GM18858 (cell line): ENCODE results near the gene RPTOR.

Experiments used
- ATAC-seq: cut with Tn5 transposase; IDR thresholded peaks from one replicate; pipeline ENCODE4 v1.9.1; 2021; ENCODE audit not compliant: unreplicated experiment

Gene RPTOR

DNA sequence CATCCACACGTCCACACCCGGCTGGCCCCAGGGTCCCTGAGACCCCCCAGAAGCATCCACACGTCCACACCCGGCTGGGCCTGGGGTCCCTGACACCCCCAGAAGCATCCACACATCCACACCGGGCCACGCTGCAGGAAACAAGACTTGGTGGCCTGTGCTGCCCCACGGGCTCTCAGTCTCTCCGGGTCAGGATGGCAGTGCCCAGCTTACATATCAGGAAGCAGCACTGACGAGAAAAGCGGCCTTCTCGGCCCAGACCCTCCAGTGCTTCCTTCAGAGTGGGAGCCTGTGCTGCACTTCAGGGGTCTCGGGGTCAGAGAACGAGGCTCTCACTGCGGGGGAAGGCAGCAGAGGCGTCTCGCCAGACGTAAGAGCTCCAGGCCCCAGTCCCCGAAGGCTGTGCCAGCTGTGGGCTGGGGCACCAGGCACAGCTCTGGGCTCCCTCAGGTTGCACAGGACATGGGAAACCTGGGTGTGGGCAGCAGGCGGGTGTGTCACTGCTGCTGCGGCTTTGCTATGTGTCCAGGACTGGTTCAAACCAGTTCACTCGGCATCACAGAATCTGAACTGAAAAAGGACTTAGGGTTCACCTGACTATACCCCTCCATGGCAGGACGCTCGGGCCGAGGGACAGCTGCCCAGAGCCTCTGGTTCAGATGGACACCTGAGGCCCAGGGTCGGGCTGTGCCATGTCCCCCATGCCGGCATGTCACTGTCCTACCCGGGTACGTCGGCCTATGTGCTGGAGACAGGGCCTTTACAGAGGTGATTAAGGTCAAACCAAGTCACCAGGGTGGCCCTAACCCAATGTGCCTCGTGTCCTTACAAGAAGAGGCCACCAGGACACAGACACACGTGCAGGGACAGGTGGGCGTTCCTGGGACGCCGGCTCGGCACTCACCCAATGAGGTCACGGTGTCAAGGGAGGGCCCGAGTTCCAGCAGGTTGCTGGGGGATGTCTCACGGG lies 406.8 kb downstream of the RPTOR start:
- no peak for ATAC-seq

DNA sequence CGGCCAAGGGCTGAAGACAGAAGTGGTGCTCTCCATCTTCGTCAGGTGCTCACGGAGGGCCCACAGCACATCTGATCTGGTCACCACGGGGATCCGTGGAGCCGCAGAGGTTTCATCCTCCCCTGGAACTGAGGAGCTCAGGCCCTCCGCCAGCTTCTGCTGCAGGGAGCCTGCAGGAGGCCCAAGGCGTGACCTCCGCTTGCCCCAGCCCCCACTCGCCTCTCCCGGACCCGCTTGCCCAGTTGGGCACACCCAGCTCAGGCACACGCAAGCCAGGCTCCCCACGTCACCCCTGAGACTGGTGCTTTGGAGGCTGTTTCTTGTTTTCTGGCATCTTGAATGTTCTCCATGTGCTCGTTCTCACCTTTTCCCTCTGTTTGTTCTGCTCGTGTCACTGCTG lies 407.7 kb downstream of the RPTOR start:
- no peak for ATAC-seq

DNA sequence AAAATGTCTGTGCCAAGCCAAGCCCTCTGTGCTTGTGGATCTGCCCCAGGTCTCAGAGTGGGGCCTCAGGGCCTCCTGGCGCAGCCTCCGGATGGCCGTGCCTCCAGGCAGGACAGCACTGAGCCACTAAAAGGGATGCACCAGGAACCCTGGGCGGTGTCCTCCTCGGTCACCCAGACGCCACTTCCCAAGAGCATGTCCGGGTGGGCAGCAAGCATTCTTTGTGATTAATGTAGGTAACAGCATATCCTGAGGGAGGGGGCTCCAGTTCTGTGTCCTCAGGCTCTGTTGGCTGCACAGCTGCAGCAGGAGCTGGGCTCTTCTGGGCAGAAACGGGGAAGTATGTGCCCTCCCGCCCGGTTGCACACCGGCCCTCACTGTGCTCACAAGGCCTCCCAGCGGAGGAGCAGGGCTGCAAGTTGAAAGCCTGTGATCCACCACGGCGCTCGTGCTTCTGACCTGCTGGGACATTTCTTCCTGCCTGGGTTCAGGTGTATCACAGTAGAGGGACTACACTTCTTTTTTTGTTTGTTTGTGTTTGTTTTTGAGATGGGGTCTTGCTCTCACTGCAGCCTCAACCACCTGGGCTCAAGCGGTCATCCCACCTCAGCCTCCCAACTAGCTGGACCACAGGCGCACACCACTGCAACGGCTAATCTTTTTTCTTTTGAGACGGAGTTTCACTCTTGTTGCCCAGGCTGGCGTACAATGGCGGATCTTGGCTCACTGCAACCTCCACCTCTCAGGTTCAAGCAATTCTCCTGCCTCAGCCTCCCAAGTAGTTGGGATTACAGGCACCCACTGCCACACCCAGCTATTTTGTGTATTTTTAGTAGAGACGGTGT lies 409.1 kb downstream of the RPTOR start:
- ATAC-seq = no peak

DNA sequence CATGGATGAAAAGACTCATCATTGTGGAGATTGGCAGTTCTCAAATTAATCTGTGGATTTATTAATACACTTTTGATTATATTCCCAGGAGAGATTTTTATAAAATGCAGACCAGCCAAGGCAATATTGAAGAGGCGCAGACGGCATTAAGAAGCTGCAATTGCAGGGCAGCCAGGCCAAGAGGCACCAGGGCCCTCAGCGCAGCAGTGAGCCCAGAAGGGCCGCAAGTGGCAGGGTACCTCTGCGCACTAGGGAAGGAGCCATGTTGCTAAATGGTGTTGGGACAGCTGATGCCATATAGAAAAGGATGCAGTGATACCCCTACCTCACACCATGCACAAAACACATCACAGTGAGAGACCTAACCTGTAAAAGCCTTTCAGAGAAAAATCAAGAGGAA lies 410.4 kb downstream of the RPTOR start:
- no peak for ATAC-seq

DNA sequence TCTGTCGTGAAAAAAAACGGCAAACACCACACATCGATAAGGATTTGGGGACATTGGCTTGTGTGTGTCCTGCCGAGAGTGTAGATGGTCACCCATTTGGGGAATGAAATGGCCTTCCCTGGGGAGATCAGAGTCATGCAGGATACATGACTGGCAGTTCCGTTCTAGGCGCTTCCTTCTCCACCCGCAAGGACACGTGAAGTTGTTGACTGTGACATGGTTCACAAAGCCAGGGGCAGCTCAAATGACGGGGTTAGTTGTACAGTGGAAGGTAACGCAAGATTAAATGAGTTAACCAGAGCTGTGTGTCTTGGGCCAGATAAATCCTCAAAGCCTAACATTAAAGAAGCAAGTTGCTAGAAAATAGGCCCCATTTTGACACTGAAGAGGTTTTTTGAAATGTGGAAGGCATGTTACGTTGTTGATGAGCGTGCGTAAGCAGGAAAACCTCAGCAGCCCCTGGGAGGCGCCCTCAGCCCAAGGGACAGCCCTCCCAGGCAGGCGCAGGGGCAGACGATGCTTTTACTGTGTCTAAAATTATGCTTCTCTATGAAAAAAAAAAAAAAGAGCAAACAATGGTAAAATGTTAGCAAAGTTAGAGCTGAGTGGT lies 411.1 kb downstream of the RPTOR start:
- no peak for ATAC-seq

DNA sequence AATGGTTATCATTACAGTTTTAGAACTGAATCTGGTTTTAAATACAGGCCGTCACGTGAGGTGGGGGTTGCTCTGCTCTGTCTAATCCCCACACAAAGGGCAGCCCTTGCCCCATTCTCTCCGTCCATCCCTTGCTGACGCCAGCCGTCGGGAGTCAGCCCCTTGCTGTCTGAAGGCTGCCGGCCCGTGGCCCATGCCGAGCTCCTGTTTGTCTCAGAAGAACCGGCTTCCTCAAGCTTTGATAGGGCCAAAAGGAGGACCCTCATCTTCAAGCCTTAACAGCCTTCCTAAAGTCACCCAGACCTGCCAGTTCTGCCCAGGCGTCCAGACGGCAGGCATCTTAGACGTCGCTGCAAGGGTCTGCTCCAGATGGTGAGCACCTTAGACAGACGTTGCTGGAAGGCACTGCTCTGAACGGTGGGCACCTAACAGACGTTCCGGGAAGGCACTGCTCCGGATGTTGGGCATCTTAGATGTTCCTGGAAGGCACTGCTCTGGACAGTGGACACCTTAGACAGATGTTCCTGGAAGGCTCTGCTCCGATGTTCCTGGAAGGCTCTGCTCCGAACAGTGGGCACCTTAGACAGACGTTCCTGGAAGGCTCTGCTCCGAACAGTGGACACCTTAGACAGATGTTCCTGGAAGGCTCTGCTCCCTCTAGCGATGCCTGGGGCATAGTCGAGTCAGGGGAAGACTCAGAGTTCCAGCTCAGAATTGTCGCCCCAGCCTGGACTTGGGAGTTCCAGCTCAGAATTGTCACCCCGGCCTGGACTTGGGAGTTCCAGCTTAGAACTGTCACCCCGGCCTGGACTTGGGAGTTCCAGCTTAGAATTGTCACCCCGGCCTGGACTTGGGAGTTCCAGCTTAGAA lies 411.9 kb downstream of the RPTOR start:
- no peak for ATAC-seq

DNA sequence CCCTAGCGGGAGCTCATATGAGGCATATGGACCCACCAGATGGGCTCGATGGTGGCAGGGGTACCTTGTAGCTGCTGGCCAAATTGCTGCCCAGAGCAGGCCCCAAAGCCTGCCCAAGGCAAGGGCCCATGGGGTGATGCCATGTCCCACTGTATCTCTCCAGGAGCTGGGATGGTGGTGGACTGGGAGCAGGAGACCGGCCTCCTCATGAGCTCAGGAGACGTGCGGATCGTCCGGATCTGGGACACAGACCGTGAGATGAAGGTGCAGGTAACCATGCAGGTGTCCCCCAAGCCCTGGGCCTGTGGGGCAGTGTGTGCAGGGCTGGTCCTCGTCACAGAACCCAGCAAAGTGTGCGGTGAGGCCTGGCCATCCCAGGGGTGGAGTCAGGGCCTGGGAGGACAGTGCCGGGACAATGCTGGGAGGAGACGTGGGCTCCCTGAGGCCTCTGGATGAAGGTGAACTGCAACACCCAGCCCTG lies 412.9 kb downstream of the RPTOR start:
- ATAC-seq = no peak

DNA sequence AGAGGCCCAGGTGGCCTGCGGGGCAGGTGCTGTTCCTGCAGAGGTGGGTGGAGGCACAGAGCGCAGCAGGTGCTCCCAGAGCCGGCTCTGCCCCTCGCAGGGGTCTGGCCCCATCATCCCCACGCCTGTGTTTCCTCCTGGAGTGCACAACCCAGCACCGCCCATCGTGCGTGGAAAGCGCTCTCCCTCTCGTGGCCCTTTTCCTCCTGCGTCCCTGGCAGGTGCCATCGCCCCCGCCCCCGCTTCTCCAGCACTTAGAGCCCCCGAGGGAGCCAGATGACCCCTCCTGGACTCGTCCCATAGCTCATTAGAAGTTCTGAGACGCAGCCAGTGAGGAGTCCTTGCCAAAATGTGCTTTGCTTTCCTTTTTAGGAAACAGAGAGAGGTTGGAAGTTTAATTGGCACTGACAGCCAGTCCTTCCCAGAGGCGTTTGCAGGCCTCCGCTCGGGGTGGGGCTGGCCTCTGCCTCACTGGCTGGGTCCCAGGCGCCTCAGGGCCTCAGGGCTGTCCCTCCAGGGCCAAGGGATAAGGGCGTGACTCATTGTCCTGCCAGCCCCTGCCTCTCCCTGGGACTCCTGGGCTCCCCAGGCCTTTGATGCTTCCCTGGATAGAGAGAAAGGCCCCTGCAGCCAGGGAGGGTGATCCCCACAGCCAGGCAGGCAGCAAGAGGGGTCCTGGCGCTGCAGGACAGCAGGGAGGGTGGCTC lies 414.8 kb downstream of the RPTOR start:
- no peak for ATAC-seq

DNA sequence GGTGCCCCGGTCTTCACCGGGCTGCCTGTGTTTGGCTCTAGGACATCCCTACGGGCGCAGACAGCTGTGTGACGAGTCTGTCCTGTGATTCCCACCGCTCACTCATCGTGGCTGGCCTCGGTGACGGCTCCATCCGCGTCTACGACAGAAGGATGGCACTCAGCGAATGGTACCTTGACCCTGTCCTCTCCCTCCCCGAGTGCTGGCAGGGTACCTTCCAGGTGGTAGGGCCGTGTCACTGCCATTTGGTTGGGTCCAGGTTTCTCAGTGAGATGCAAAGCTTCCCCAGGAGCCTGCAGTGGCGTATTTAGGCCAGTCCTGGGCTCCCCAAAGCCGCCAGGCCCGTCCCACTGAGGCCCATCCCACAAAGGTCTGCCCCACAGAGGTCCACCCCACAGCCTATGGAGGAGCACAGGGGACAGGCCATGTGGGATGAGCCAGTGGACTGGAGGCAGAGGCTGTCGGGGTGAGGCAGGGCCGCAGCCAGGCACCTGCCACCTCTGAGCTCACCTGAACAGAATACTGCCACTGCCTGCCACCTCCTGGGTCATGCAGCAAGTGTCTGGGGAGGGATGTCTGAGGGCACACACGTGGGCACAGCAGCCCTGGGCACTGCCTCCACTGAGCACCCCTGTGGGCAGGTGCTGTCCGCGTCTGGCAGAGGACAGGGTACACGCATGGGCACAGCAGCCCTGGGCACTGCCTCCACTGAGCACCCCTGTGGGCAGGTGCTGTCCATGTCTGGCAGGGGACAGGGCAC lies 415.6 kb downstream of the RPTOR start:
- no peak for ATAC-seq

DNA sequence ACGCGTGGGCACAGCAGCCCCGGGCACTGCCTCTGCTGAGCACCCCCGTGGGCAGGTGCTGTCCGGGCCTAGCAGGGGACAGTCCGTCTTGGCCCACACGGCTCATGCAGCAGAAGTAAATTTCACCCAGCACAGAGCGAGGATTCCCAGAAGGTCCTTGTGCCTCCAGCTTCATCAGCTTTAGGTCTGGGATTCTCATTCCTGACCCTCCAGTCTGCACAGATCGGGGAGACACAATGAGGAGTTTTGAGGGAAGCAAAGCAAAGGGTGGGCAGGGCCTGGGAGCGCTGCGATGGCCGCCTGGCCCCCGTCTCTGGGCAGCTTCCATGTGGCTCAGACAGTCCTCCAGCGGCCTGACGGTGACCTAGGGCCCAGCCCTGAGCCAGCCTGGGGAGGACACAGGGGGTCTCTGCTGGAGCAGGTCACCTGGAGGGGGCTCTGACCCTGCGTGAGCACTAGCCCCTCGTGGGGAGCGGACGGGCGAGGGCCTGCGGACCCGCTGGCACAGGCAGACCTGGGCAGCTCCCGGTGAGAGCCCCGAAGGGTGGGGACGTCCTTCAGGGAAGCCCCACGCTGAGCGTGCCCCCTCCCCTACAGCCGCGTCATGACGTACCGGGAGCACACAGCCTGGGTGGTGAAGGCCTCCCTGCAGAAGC lies 416.3 kb downstream of the RPTOR start:
- ATAC-seq = no peak

DNA sequence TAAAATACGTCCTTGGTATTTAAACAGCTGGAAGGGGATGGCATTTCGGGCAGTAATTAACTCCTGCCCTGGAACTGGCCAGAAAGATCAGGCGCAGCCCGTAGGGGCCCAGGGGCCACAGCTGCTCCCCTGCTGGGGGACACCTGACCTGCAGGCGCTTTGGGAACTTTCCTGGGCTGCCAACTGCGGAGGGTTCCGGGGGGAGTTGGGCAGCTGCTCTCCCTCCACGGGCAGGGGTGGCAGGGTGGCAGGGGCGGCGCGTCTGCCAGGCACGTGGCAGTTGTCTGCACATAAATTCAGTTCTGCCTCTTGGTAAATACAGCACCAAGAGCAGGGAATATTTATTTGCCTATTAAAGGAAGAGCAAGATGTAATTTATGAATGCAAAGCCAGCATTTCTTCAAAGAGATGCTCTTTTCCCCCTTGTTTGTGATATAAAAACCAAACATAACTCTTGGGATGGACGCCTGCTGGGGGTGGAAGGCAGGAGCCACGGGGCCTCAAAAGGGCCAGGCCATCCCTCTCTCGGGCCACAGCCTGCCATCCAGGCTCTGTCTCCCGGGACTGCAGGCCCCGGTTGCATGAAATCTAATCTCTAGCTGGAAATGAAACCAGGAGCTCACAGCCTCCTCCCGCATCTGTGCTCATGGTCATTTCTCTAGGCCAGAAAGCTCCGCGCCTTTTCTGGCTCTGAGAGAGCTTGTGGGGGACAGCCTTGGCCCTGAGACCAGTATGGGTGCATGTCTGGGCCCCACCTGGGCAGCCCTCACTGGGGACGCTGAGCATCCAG lies 417.1 kb downstream of the RPTOR start:
- no peak for ATAC-seq

DNA sequence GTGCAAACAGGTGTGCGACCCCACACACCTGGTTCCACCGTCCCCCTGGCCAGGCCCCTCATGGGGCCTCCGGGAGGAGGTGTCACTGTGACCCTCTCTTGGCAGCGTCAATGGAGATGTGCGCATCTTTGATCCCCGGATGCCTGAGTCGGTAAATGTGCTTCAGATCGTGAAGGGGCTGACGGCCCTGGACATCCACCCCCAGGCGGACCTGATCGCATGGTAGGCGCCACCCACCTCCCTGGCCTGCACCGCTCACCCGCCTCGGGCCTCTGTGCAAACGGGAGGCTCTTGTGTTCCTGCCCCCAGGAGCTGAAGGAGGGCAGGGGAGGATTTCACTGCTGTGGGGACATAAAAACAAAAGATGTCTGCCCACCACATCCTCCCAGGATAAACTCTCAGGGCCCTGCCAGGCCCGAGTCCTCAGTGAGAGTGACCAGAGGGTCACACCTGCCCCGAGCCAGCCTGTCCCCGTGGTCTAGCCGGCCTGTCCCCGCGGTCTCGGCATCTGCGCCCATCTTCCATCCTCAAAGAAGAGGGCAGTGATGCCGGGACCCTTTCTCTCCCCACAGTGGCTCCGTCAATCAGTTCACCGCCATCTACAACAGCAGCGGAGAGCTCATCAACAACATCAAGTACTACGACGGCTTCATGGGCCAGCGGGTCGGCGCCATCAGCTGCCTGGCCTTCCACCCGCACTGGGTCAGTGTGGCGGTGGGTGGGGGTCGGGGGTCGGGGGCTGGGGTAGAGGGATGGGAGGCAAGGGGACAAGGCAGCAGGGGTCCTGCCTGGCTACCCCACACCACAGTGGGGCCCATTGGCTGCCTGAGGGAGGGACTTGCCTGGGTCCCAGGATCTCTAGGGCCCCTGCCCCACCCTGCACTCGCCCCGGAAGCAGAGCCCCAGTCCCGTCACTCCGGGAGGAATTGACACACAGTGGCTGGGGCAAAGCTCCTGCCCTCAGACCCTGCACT lies 418.0 kb downstream of the RPTOR start:
- ATAC-seq = no peak

DNA sequence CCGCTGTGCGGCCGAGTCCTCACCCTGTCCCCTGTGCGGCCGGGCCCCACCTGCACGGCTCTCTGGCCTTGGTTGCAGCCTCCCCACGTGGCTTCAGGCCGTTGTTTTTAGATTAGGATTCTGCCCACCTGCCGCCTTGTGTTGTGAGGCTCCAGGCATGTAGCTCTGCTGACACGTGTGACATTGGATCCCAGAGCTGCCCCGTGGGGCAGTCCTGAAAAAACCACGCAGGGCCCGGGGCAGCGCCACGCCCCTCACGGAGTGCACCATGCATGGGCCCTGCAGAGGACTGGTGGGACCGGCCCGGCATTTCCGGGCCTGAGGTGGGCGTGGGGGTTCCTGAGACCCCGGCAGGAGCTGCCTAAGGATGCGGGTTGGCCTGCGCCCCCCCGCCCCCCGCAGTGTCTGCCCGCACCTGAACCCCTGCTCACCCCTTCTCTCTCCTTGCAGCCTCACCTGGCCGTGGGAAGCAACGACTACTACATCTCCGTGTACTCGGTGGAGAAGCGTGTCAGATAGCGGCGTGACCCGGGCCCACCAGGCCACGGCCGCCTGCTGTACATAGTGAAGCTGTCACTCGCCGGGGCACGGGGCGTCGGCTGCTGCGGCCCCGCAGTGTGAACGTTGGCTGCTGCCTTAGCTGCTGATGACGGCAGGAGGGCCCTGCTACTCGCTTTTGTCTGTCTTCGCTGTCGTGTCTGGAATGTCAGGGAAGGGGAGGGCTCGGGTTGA lies 419.3 kb downstream of the RPTOR start:
- ATAC-seq = no peak

DNA sequence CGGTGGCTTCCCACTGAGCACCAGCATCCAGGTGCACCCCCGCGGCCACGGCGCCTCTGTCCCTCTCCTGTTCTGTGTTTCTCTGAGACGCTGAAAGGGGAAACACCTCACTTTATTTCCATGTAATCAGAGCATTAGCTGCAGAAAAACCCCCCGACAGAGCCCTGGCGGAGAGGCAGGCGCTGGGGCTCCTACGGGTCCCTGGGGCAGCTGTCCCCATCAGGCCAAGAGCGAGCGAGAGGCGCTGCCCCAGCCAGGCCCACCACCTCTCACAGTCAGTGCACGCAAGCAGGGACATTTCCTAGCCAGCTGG lies 419.9 kb downstream of the RPTOR start:
- ATAC-seq = no peak

DNA sequence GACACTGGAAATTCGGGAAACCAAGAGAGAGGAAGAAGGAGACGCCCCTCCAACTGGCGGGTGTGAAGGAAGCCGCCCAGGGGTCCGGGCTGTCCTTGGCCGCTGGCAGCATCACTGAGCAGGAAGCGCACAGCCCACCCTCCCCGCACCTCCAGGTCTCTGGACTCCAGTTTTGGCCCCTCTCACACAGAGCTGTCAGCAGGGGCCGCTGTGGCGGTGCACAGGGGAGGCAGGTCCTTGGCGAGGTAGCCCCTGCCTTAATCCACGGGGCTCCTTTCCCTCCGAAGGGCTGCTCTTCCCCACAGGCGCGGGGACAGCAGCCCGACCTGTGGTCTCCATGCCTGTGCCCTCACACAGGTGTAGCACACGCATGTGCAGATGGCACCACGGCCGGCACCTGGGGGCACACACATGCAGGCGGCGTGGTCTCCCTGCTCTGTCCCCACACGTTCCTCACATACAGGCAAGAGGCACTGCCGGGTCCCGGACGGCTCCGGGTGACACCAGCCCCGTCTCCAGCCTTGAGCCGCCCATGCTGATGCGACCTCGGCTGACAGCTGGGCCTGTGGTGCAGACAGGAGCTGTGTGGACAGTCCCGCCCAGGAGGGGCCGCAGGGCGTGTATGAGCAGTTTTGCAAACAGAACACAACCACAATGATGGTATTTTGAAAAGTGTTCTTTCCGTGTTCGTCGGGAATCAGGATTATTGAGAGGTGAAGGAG lies 420.4 kb downstream of the RPTOR start:
- no peak for ATAC-seq
